Testis (tissue), 2 donors: ENCODE results near the gene TTLL5.

Source experiments
- POLR2A ChIP-seq: fragments of 450-650 bp; IDR thresholded peaks from one replicate; pipeline ENCODE4 v1.6.1; 2017; ENCODE audit warnings: antibody characterized with exemption, mild to moderate bottlenecking, moderate library complexity
- TF ChIP-seq, protein P1 (sequence below), 3 experiments: fragments of 450-650 bp in 2 of 3; fragments of 200-600 bp in 1 of 3; sonication (generic) in 1 of 3; IDR thresholded peaks; one replicate each; pipeline ENCODE4 v1.5.1; 2016 to 2019; ENCODE audit warnings: antibody characterized with exemption in 3 of 3, mild to moderate bottlenecking in 2 of 3, moderate library complexity in 1 of 3

DNA sequence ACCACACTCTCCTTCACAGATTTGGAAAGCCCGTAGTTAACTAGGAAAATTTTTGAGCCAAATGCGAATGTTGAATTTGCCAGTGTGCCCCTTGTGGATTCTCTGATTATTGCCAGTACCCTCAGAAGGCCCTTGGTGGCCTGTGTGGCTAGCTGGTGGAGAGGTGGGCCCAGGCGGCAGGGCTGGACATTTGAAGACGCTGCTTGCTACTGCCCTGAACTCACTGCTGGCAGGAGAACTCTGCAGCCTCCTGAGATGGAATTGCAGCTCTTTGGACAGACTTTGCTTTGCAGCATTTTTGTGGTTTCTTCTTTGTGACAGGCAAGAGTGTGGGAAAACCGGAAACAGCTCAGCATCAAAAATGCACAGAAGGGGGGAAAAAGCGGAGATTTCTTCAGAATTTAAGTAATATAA lies 223.2 kb downstream of the TTLL5 start:
- TF ChIP-seq, protein P1, sequence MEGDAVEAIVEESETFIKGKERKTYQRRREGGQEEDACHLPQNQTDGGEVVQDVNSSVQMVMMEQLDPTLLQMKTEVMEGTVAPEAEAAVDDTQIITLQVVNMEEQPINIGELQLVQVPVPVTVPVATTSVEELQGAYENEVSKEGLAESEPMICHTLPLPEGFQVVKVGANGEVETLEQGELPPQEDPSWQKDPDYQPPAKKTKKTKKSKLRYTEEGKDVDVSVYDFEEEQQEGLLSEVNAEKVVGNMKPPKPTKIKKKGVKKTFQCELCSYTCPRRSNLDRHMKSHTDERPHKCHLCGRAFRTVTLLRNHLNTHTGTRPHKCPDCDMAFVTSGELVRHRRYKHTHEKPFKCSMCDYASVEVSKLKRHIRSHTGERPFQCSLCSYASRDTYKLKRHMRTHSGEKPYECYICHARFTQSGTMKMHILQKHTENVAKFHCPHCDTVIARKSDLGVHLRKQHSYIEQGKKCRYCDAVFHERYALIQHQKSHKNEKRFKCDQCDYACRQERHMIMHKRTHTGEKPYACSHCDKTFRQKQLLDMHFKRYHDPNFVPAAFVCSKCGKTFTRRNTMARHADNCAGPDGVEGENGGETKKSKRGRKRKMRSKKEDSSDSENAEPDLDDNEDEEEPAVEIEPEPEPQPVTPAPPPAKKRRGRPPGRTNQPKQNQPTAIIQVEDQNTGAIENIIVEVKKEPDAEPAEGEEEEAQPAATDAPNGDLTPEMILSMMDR (IDR thresholded peaks at IDR 0.05), result no peak
- TF ChIP-seq POLR2A, result no peak
